Measurements from ENCODE around the gene ATP6V0A4. TPM values are rescaled to one million over a fixed set of nuclear protein-coding genes. Genes with fewer than 3 reads are reported as not detected.

The ATP6V0A4 gene
- total and polyA plus RNA-seq, 2 of the 13 experiments (the other 11 are each of a cell fraction or from before 2014, with no cell fraction given) = 0.24 to 0.25 TPM

DNA sequence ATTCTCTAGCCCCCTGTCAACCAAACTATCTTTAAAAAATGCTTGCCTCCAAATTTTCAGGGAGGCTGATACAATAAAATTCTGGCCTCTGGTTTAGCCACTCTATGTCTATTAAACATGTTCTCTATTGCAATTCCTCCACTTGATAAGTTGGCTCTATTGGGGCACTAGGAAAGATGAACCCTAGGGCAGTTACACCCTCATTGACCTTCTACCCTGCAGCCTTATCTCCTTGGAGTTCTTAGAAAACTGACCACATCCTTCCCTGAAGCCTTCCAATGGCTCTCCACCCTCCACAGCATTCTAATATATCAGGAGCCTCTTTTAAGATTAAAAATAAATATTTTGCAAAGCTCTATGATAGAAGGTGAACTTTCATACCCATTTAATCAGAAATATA lies 127.4 kb downstream of the ATP6V0A4 start (continued):
- TF ChIP-seq, protein P1, sequence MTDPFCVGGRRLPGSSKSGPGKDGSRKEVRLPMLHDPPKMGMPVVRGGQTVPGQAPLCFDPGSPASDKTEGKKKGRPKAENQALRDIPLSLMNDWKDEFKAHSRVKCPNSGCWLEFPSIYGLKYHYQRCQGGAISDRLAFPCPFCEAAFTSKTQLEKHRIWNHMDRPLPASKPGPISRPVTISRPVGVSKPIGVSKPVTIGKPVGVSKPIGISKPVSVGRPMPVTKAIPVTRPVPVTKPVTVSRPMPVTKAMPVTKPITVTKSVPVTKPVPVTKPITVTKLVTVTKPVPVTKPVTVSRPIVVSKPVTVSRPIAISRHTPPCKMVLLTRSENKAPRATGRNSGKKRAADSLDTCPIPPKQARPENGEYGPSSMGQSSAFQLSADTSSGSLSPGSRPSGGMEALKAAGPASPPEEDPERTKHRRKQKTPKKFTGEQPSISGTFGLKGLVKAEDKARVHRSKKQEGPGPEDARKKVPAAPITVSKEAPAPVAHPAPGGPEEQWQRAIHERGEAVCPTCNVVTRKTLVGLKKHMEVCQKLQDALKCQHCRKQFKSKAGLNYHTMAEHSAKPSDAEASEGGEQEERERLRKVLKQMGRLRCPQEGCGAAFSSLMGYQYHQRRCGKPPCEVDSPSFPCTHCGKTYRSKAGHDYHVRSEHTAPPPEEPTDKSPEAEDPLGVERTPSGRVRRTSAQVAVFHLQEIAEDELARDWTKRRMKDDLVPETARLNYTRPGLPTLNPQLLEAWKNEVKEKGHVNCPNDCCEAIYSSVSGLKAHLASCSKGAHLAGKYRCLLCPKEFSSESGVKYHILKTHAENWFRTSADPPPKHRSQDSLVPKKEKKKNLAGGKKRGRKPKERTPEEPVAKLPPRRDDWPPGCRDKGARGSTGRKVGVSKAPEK (CRISPR knock-in tag; IDR thresholded peaks at IDR 0.05; ENCODE audit: borderline replicate concordance) = no peak
- TF ChIP-seq, protein P2, sequence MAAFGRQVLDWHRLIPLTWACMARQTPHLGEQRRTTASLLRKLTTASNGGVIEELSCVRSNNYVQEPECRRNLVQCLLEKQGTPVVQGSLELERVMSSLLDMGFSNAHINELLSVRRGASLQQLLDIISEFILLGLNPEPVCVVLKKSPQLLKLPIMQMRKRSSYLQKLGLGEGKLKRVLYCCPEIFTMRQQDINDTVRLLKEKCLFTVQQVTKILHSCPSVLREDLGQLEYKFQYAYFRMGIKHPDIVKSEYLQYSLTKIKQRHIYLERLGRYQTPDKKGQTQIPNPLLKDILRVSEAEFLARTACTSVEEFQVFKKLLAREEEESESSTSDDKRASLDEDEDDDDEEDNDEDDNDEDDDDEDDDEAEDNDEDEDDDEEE (CRISPR knock-in tag; IDR thresholded peaks at IDR 0.05) = no peak
- TF ChIP-seq, protein P3, sequence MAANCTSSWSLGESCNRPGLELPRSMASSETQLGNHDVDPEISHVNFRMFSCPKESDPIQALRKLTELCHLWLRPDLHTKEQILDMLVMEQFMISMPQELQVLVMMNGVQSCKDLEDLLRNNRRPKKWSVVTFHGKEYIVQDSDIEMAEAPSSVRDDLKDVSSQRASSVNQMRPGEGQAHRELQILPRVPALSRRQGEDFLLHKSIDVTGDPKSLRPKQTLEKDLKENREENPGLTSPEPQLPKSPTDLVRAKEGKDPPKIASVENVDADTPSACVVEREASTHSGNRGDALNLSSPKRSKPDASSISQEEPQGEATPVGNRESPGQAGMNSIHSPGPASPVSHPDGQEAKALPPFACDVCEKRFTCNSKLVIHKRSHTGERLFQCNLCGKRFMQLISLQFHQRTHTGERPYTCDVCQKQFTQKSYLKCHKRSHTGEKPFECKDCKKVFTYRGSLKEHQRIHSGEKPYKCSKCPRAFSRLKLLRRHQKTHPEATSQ (CRISPR knock-in tag; IDR thresholded peaks at IDR 0.05; ENCODE audit: borderline replicate concordance) = no peak
- TF ChIP-seq ZBTB38 (CRISPR knock-in tag; IDR thresholded peaks at IDR 0.05) (no peak), HDAC6 (IDR thresholded peaks at IDR 0.05; ENCODE audit: low read depth, low read length) (no peak), ZNF589 (CRISPR knock-in tag; conservative IDR thresholded peaks at IDR 0.05) (no peak), FOXC1 (CRISPR knock-in tag; IDR thresholded peaks at IDR 0.05; ENCODE audit: borderline replicate concordance) (no peak), NR1H2 (CRISPR knock-in tag; IDR thresholded peaks at IDR 0.05; ENCODE audit: borderline replicate concordance, low read depth) (no peak), PTBP1 (IDR thresholded peaks at IDR 0.05; ENCODE audit: low read depth, low read length, poor library complexity, severe bottlenecking) (no peak), NR3C1 (CRISPR knock-in tag; IDR thresholded peaks at IDR 0.05) (no peak), GLI4 (CRISPR knock-in tag; IDR thresholded peaks at IDR 0.05; ENCODE audit: borderline replicate concordance) (no peak)
- TF ChIP-seq, protein P4, sequence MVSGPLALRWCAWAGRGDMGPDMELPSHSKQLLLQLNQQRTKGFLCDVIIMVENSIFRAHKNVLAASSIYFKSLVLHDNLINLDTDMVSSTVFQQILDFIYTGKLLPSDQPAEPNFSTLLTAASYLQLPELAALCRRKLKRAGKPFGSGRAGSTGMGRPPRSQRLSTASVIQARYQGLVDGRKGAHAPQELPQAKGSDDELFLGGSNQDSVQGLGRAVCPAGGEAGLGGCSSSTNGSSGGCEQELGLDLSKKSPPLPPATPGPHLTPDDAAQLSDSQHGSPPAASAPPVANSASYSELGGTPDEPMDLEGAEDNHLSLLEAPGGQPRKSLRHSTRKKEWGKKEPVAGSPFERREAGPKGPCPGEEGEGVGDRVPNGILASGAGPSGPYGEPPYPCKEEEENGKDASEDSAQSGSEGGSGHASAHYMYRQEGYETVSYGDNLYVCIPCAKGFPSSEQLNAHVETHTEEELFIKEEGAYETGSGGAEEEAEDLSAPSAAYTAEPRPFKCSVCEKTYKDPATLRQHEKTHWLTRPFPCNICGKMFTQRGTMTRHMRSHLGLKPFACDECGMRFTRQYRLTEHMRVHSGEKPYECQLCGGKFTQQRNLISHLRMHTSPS (CRISPR knock-in tag; IDR thresholded peaks at IDR 0.05; ENCODE audit: low read depth) = no peak
- TF ChIP-seq, protein P5, sequence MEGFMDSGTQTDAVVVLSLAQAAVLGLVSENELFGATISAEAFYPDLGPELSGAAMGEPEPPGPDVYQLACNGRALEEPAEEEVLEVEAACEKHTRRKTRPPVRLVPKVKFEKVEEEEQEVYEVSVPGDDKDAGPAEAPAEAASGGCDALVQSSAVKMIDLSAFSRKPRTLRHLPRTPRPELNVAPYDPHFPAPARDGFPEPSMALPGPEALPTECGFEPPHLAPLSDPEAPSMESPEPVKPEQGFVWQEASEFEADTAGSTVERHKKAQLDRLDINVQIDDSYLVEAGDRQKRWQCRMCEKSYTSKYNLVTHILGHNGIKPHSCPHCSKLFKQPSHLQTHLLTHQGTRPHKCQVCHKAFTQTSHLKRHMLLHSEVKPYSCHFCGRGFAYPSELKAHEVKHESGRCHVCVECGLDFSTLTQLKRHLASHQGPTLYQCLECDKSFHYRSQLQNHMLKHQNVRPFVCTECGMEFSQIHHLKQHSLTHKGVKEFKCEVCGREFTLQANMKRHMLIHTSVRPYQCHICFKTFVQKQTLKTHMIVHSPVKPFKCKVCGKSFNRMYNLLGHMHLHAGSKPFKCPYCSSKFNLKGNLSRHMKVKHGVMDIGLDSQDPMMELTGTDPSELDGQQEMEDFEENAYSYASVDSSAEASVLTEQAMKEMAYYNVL (CRISPR knock-in tag; IDR thresholded peaks at IDR 0.05; ENCODE audit: borderline replicate concordance) = no peak

Measured in HepG2 (cell line).